ENCODE measurements around the gene XKR7. TPM values are rescaled to one million over a fixed set of nuclear protein-coding genes. Genes with fewer than 3 reads are reported as not detected.

XKR7 gene
- total RNA-seq, 2 donors from 2014 or later: 0.05 TPM; not detected in 1

DNA sequence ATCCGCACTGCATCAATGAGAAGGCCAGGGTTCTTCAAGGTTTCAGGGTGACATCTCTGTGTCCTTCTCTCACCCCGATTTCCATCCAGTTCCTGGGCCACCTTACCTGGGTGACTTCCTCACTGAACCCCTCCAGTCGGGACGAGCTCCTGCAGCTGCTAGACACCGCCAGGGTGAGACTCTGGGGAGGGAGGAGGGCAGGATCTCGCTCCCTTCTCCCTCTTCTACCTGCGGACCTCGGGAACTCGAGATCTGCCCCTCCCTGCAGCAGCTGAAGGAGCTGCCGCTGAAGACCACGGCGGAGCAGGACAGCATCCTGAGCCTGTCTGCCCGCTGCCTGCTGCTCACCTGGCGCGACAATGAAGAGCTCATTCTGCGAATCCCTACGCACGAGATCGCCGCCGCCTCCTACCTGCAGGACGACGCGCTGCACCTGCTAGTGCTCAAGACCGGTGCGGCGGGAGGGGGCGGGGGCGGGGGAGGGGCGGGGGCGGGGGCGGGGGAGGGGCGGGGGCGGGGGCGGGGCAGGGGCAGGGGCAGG is 49.8 kb downstream of the XKR7 start:
- TF ChIP-seq POLR2AphosphoS5 (IDR thresholded peaks at IDR 0.05) (no peak), POLR2A (IDR thresholded peaks at IDR 0.05) (no peak)
- TF ChIP-seq, protein P1, sequence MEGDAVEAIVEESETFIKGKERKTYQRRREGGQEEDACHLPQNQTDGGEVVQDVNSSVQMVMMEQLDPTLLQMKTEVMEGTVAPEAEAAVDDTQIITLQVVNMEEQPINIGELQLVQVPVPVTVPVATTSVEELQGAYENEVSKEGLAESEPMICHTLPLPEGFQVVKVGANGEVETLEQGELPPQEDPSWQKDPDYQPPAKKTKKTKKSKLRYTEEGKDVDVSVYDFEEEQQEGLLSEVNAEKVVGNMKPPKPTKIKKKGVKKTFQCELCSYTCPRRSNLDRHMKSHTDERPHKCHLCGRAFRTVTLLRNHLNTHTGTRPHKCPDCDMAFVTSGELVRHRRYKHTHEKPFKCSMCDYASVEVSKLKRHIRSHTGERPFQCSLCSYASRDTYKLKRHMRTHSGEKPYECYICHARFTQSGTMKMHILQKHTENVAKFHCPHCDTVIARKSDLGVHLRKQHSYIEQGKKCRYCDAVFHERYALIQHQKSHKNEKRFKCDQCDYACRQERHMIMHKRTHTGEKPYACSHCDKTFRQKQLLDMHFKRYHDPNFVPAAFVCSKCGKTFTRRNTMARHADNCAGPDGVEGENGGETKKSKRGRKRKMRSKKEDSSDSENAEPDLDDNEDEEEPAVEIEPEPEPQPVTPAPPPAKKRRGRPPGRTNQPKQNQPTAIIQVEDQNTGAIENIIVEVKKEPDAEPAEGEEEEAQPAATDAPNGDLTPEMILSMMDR (IDR thresholded peaks at IDR 0.05): peak in 3 of 4 experiments; percentile 30 to 37 (median 36)
- DNase-seq (ENCODE audit: low spot score): peak; percentile 60
- Histone ChIP-seq H3K27me3 (replicated peaks; ENCODE audit: insufficient read depth) (no peaks in the 10 kb centered on the region), H3K9me3 (no peaks in the 10 kb centered on the region), H3K4me1 (replicated peaks) (no peaks in the 10 kb centered on the region), H3K4me3 (no peak overlapping the region), H3K27ac (no peak overlapping the region), H3K36me3 (no peaks in the 10 kb centered on the region)
- intact Hi-C loops (cut with DNase I): no loop called here
- 16% methylated on average over 19 of the region's 35 CpGs for WGBS

DNA sequence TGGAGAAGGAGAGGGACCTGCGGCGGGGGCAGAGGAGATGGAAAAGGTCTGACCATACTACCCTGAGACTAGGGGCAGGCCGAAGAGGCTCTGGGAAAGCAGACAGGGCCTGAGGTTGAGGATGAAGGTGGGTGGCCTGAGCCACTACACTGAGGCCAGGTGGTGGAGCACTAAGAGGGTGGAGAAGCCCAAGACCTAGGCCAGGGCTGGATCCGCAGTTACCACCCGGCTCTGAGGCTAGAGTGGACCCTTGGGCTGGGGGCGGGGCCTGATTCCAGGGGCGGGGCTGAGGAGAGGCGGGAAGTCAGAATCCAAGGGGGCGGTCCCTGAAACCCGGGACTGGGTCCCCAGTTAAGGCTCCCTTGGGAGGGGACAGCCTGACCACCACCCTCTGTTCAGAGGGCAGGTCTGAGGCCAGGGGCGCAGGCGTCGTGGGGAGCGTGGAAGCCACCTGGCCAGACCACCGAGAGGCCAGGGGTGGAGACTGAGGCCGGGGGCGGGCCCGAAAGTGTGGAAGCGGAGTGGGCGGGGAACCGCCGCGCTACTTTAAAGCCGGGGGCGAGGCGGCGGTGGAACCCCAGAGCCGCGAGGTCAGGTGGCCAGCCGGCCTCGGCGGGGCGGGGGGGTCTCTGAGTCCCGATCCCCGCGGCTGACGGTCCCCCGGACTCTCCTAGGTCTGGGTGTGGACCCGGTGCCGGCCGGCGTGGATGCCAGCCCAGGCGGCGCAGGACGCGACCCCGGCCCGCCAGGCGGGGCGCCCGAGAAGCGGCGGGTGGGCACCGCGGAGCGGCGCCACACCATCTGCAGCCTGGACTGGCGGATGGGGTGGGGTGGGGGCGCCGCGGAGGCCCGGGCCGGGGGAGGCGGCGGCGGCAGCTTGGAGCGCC is 50.6 kb downstream of the XKR7 start:
- Histone ChIP-seq H3K27me3 (replicated peaks; ENCODE audit: insufficient read depth) (no peaks in the 10 kb centered on the region), H3K27ac (no peak overlapping the region), H3K9me3 (no peaks in the 10 kb centered on the region), H3K36me3 (no peaks in the 10 kb centered on the region), H3K4me3 (peak overlapping the region; percentile 38 to 44), H3K4me1 (replicated peaks) (no peaks in the 10 kb centered on the region)
- TF ChIP-seq, protein P1 (IDR thresholded peaks at IDR 0.05): no peak
- TF ChIP-seq POLR2A (IDR thresholded peaks at IDR 0.05): no peak
- no peak for TF ChIP-seq POLR2AphosphoS5 (IDR thresholded peaks at IDR 0.05)
- intact Hi-C loops (cut with DNase I): no loop called here
- DNase-seq (ENCODE audit: low spot score): peak; percentile 36
- under 1% methylated on average over 39 of the region's 67 CpGs for WGBS

DNA sequence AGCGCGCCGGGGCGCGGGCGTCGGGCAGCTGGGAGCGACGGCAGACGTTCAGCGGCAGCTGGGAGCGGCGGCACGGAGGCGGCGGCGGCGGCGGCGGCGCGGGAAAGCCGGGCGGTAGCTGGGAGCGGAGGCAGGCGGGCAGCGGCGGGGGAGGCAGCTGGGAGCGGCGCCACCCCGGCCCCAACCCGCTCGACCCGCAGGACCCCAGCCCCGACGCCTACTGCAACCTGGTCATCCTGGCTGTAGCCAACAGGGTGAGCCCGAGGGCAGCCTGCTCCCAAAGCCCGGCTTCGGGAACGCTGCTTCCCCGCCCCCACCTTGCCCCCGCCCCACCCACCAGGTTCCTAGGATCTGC is 51.2 kb downstream of the XKR7 start:
- no peaks in the 10 kb centered on the region for H3K27me3 ChIP-seq (replicated peaks; ENCODE audit: insufficient read depth)
- H3K4me3 ChIP-seq: peak overlapping the region; percentile 38 to 44
- no peaks in the 10 kb centered on the region for H3K4me1 ChIP-seq (replicated peaks)
- no peaks in the 10 kb centered on the region for H3K9me3 ChIP-seq
- intact Hi-C loops (cut with DNase I): no loop called here
- 2% methylated on average over 8 of the region's 42 CpGs for WGBS
- H3K27ac ChIP-seq: no peak overlapping the region
- no peak for DNase-seq (ENCODE audit: low spot score)
- H3K36me3 ChIP-seq: no peaks in the 10 kb centered on the region
- no peak for TF ChIP-seq POLR2AphosphoS5 (IDR thresholded peaks at IDR 0.05)
- TF ChIP-seq, protein P1 (IDR thresholded peaks at IDR 0.05): no peak
- no peak for TF ChIP-seq POLR2A (IDR thresholded peaks at IDR 0.05)

DNA sequence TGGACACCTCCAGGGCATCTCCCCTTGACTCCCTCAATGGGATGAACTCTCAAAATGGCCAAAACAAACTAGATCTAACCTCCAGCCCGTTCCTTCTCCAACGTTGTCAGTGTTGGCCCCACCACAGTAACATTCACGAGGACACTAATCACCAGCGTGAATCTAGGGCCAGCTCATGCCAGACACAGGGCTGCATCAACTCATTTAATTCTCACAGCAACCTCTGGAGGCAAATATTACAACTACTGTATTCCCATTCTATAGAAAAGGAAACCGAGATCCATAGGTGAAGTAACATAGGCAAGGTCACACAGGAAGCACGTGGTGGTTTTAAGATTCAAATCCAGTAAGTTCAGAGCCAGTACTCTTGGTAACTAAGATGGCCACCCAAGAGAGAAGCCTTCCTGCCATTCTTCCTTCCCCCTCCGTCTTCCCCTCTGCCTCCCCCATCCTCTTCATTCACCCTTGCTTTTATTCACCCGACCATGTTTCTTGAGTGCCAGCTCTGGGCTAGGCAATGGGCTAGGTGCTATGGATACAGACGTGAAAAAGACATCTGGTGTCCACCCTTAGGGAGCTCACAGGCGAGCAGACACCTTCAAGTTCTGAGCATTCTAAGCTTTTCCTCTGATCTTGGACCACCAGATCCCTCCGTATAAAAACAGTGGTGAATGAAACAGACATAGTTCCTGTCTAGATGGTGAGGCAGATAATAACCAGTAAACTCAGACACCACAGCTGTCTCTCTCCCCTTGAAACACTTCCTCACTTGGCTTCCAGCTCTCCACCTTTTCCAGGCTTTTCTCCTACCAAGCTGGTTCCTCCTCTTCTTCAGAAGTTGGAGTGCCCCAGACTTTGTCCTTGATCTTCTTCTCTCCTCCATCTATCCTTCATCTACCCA is 51.9 kb downstream of the XKR7 start:
- intact Hi-C loops (cut with DNase I): no loop called here
- no peak for DNase-seq (ENCODE audit: low spot score)
- peak overlapping the region in 1 of 2 donors; percentile 38 for H3K4me3 ChIP-seq
- no peaks in the 10 kb centered on the region for H3K9me3 ChIP-seq
- no peaks in the 10 kb centered on the region for H3K4me1 ChIP-seq (replicated peaks)
- 25% methylated on average over 11 of the region's 11 CpGs for WGBS
- no peak for TF ChIP-seq POLR2AphosphoS5 (IDR thresholded peaks at IDR 0.05)
- TF ChIP-seq, protein P1 (IDR thresholded peaks at IDR 0.05): no peak
- no peak for TF ChIP-seq POLR2A (IDR thresholded peaks at IDR 0.05)
- no peaks in the 10 kb centered on the region for H3K36me3 ChIP-seq
- no peak overlapping the region for H3K27ac ChIP-seq
- no peaks in the 10 kb centered on the region for H3K27me3 ChIP-seq (replicated peaks; ENCODE audit: insufficient read depth)
